Gastrocnemius medialis (tissue), 4 donors: ENCODE results near the gene CIAO3. TPM values are rescaled to one million over a fixed set of nuclear protein-coding genes. Genes with fewer than 3 reads are reported as not detected.

Experiments used
- ATAC-seq, 2 donors: fragments of 150-250 bp; one replicate each; pipeline ENCODE4 v1.9.1; 2016
- DNase-seq, 2 donors: peaks; one replicate each; pipeline ENCODE4 v3.0.0-alpha.2; 2019
- H3K27ac ChIP-seq, 4 donors: fragments of 200-600 bp; sonication (generic); 1 replicate in 1 of 4; 2 replicates in 3 of 4; pipeline ENCODE4 v1.5.1; 2016 to 2018; ENCODE audit warnings: mild to moderate bottlenecking in 2 of 4, moderate library complexity in 1 of 4
- H3K27me3 ChIP-seq, 3 donors: fragments of 200-600 bp; sonication (generic) in 2 of 3; 1 replicate in 1 of 3; 2 replicates in 2 of 3; pipeline versions ENCODE4 v1.5.1 to v1.6.0; 2016 to 2019; ENCODE audit warnings: mild to moderate bottlenecking in 1 of 3, moderate library complexity in 1 of 3
- H3K36me3 ChIP-seq, 2 donors: fragments of 200-600 bp; sonication (generic) in 1 of 2; one replicate each; pipeline ENCODE4 v1.5.1; 2017 to 2018
- H3K4me1 ChIP-seq, 2 donors: fragments of 200-600 bp; sonication (generic) in 1 of 2; one replicate each; pipeline ENCODE4 v1.5.1; 2016 to 2017; ENCODE audit warnings: mild to moderate bottlenecking in 2 of 2
- H3K4me3 ChIP-seq, 4 donors: fragments of 200-600 bp; sonication (generic) in 3 of 4; 1 replicate in 1 of 4; 2 replicates in 3 of 4; pipeline ENCODE4 v1.5.1; 2016 to 2019; ENCODE audit warnings: mild to moderate bottlenecking in 2 of 4
- H3K9me3 ChIP-seq, 3 donors: fragments of 200-600 bp; sonication (generic) in 2 of 3; 1 replicate in 1 of 3; 2 replicates in 2 of 3; pipeline ENCODE4 v1.5.1; 2016 to 2019
- POLR2A ChIP-seq, 2 donors: fragments of 450-650 bp; IDR thresholded peaks; one replicate each; pipeline ENCODE4 v1.6.1; 2017; ENCODE audit warnings: antibody characterized with exemption in 2 of 2, mild to moderate bottlenecking in 2 of 2, moderate library complexity in 2 of 2
- in situ Hi-C, 4 donors: fragments of 200-750 bp; cut with MboI; loops; one replicate each; pipeline versions ENCODE4 v1.15.0 to v1.8.0; 2017; ENCODE audit warnings: low sequenced_read_pairs in 4 of 4
- intact Hi-C: fragments of 100-400 bp; cut with DNase I; formaldehyde crosslinking; loops from one replicate; pipeline ENCODE4 v1.15.1; 2023; ENCODE audit warnings: low total_unique reads
- total RNA-seq, 4 donors: library from RNA; depleted of rRNA; stranded (reverse); fragments of >200 nt; gene quantifications; one replicate each; pipeline versions ENCODE4 v1.1.0 to v1.2.3, GENCODE V29; 2016
- TF ChIP-seq, protein P1 (sequence below), 5 experiments: fragments of 450-650 bp in 3 of 5; fragments of 200-600 bp in 2 of 5; sonication (generic) in 2 of 5; IDR thresholded peaks in 4 of 5; conservative IDR thresholded peaks in 1 of 5; 1 replicate in 4 of 5; 2 replicates in 1 of 5; pipeline ENCODE4 v1.5.1; 2016 to 2019; ENCODE audit warnings: antibody characterized with exemption in 5 of 5, mild to moderate bottlenecking in 3 of 5, moderate library complexity in 3 of 5

The CIAO3 gene
- total RNA-seq, 4 donors from 2014 or later: 16.1 to 48.5 (median 21.6) TPM

- intact Hi-C loops: no loop called here
- no peak overlapping the region for H3K27ac ChIP-seq
- ATAC-seq (no peak), DNase-seq (no peak)
- in situ Hi-C loops: no loop called here
- peaks cover 0 to 19% (median 15%) of the 10 kb centered on the region in 3 donors for H3K27me3 ChIP-seq
- no peaks in the 10 kb centered on the region for H3K9me3 ChIP-seq
- H3K4me1 ChIP-seq: no peaks in the 10 kb centered on the region
- H3K4me3 ChIP-seq: no peak overlapping the region
- TF ChIP-seq, protein P1, sequence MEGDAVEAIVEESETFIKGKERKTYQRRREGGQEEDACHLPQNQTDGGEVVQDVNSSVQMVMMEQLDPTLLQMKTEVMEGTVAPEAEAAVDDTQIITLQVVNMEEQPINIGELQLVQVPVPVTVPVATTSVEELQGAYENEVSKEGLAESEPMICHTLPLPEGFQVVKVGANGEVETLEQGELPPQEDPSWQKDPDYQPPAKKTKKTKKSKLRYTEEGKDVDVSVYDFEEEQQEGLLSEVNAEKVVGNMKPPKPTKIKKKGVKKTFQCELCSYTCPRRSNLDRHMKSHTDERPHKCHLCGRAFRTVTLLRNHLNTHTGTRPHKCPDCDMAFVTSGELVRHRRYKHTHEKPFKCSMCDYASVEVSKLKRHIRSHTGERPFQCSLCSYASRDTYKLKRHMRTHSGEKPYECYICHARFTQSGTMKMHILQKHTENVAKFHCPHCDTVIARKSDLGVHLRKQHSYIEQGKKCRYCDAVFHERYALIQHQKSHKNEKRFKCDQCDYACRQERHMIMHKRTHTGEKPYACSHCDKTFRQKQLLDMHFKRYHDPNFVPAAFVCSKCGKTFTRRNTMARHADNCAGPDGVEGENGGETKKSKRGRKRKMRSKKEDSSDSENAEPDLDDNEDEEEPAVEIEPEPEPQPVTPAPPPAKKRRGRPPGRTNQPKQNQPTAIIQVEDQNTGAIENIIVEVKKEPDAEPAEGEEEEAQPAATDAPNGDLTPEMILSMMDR (IDR thresholded peaks at IDR 0.05 in 4 of 5, conservative IDR thresholded peaks at IDR 0.05 in 1 of 5): no peak
- no peak for TF ChIP-seq POLR2A (IDR thresholded peaks at IDR 0.05)
- H3K36me3 ChIP-seq: no peaks in the 10 kb centered on the region
These were observed 21.1 kb upstream of the CIAO3 start for GRCh38 chr16:761625-762513.

DNA sequence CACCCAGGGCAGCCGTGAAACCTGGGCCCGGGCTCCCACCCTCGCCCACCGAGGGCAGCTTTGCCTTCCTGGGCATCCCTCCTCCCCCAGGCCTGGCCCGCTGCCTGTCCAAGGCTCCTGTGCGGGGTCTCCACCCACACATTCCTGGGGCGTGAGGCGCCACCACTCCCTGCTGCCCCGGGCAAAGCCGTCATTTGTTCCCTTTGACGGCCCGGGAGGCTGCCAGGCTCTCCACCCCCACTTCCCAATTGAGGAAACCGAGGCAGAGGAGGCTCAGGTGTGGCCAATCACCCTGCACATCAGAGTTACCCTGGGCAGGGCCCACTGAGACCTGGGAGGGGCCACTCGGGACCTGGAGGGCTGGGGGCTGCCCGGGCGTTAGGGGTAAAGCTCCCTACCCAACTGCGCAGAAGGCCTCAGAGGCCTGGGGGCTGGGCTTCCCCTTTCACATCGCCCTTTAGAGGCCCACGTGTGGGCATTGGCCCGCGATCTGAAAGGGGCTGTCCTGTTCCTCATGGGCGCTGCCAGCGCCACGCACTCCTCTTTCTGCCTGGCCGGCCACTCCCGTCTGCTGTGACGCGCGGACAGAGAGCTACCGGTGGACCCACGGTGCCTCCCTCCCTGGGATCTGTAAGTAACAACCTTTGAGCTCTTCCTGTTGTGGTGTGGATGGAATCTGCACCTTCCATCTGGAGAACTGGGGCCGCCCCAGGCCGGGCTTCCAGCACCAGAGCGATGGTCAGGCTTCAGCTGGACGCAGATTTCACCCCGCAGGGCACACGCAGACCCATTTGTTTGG is 19.9 kb upstream of the CIAO3 start, which contains the start of gene MSLN:
Gene MSLN (plus strand): TSS at position 190 of the 799 bp plus-strand sequence. CDS start 1,947 bp downstream, outside the sequence.
- no peaks in the 10 kb centered on the region for H3K36me3 ChIP-seq
- TF ChIP-seq POLR2A (IDR thresholded peaks at IDR 0.05): no peak
- TF ChIP-seq, protein P1 (IDR thresholded peaks at IDR 0.05 in 4 of 5, conservative IDR thresholded peaks at IDR 0.05 in 1 of 5): no peak
- intact Hi-C loops: no loop called here
- in situ Hi-C loops: no loop called here
- ATAC-seq: no peak
- no peaks in the 10 kb centered on the region for H3K9me3 ChIP-seq
- H3K27me3 ChIP-seq: peaks cover 0 to 19% (median 18%) of the 10 kb centered on the region in 3 donors
- no peak for DNase-seq
- no peak within 1 kb of the TSS for H3K4me3 ChIP-seq
- H3K4me1 ChIP-seq: no peaks in the 10 kb centered on the region
- no peak within 1 kb of the TSS for H3K27ac ChIP-seq

- Histone ChIP-seq H3K27ac (no peak overlapping the region), H3K4me1 (no peaks in the 10 kb centered on the region), H3K9me3 (no peaks in the 10 kb centered on the region), H3K4me3 (no peak overlapping the region), H3K36me3 (no peaks in the 10 kb centered on the region), H3K27me3 (peaks cover 0 to 22% (median 15%) of the 10 kb centered on the region in 3 donors)
- intact Hi-C loops: no loop called here
- TF ChIP-seq POLR2A (IDR thresholded peaks at IDR 0.05): no peak
- TF ChIP-seq, protein P1 (IDR thresholded peaks at IDR 0.05 in 4 of 5, conservative IDR thresholded peaks at IDR 0.05 in 1 of 5): no peak
- in situ Hi-C loops: no loop called here
- ATAC-seq (no peak), DNase-seq (no peak)
These were observed 19.3 kb upstream of the CIAO3 start for GRCh38 chr16:760065-760464.

DNA sequence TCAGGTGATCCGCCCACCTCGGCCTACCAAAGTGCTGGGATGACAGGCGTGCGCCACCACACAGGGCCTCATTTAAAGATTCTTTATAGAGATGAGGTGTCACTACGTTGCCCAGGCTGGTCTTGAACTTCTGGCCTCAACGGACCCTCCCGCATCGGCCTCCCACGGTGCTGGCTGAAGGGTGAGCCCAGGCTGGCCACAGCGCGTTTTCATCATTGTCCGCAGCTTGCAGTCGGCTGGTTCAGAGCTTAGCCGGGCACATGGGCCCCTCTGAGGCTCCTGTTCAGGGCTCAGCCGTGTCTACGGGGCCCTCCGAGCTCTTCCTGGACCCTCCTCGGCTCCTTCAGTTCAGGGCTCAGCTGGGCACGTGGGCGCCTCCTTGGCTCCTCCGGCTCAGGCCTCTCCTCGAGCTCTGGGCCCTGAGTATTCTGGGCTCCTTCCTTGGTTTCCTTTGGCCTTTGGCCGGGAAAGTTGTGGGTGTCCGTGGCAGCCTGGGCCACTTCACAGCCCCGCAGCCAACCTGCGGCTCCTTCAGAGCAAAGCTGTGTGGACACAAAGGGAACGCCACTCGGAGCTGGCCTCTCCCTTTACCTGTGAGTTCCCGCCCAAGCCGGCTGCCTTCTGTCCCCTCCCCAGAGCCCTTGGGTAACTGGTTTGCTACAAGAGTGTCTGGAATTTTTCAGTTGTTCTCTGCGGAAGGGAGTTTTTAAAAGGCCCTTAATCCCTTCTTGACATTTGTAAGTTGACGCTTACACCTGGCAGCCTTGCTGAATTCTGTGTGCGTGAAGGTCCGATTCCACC is 18.5 kb upstream of the CIAO3 start:
- no peak overlapping the region for H3K27ac ChIP-seq
- DNase-seq (no peak), ATAC-seq (no peak)
- H3K36me3 ChIP-seq: no peaks in the 10 kb centered on the region
- in situ Hi-C loops: no loop called here
- intact Hi-C loops: no loop called here
- H3K4me3 ChIP-seq: no peak overlapping the region
- no peaks in the 10 kb centered on the region for H3K9me3 ChIP-seq
- peaks cover 0 to 22% (median 16%) of the 10 kb centered on the region in 3 donors for H3K27me3 ChIP-seq
- H3K4me1 ChIP-seq: no peaks in the 10 kb centered on the region
- no peak for TF ChIP-seq POLR2A (IDR thresholded peaks at IDR 0.05)
- TF ChIP-seq, protein P1 (IDR thresholded peaks at IDR 0.05 in 4 of 5, conservative IDR thresholded peaks at IDR 0.05 in 1 of 5): no peak
